CD4-positive, CD25-positive, alpha-beta regulatory T cell (primary cell): ENCODE results near the gene TRAK2. TPM values are rescaled to one million over a fixed set of nuclear protein-coding genes. Genes with fewer than 3 reads are reported as not detected.
"Not testable (repeated sequence)": the region's sequence is repeated elsewhere in the genome, so short reads cannot be mapped to it uniquely, and the experiment has no call there.

Experiments
- ATAC-seq, 2 donors: fragments of 150-1000 bp; cut with Tn5 transposase; one replicate each; pipeline ENCODE4 v1.10.0; 2021; ENCODE audit warnings: low read depth in 2 of 2, moderate number of reproducible peaks in 2 of 2, moderate library complexity in 1 of 2
- DNase-seq, 3 donors: peaks; one replicate each; pipeline versions ENCODE4 v3.0.0 to v3.0.0-alpha.2; 2012 to 2022; ENCODE audit warnings: mixed read lengths in 1 of 3
- H3K27ac ChIP-seq: one replicate; pipeline ENCODE4 v1.7.0; 2013; ENCODE audit warnings: mild to moderate bottlenecking, low read length; ENCODE audit not compliant: insufficient read depth, poor library complexity, severe bottlenecking
- H3K27me3 ChIP-seq: one replicate; pipeline ENCODE4 v1.7.0; 2013; ENCODE audit warnings: low read length; ENCODE audit not compliant: control insufficient read depth, insufficient read depth
- H3K36me3 ChIP-seq: one replicate; pipeline ENCODE4 v1.7.0; 2013; ENCODE audit warnings: mild to moderate bottlenecking, low read length, moderate library complexity; ENCODE audit not compliant: control insufficient read depth, insufficient read depth
- H3K4me1 ChIP-seq: 2 replicates; pipeline ENCODE4 v1.7.0; 2013; ENCODE audit warnings: mild to moderate bottlenecking, low read length; ENCODE audit not compliant: insufficient read depth, control insufficient read depth, poor library complexity, severe bottlenecking
- H3K4me3 ChIP-seq: one replicate; pipeline ENCODE4 v1.7.0; 2013; ENCODE audit warnings: low read depth, mild to moderate bottlenecking, low read length, moderate library complexity
- H3K9me3 ChIP-seq, 2 experiments: 1 replicate in 1 of 2; 2 replicates in 1 of 2; pipeline ENCODE4 v1.7.0; 2013; ENCODE audit warnings: low read length in 2 of 2, mild to moderate bottlenecking in 1 of 2, moderate library complexity in 1 of 2; ENCODE audit not compliant: control insufficient read depth in 2 of 2
- H3K27ac Mint-ChIP-seq, 3 donors: one replicate each; pipeline ENCODE4 v1.8.0; 2020 to 2022; ENCODE audit warnings: mild to moderate bottlenecking in 3 of 3, mixed read lengths in 3 of 3, moderate library complexity in 2 of 3
- H3K27me3 Mint-ChIP-seq: one replicate; pipeline ENCODE4 v1.8.0; 2022; ENCODE audit warnings: mild to moderate bottlenecking, mixed read lengths
- H3K36me3 Mint-ChIP-seq: one replicate; pipeline ENCODE4 v1.8.0; 2020; ENCODE audit warnings: mixed read lengths
- H3K4me1 Mint-ChIP-seq, 4 donors: one replicate each; pipeline ENCODE4 v1.8.0; 2020 to 2022; ENCODE audit warnings: mixed read lengths in 4 of 4, mild to moderate bottlenecking in 1 of 4
- H3K4me3 Mint-ChIP-seq, 4 donors: one replicate each; pipeline ENCODE4 v1.8.0; 2020 to 2022; ENCODE audit warnings: mild to moderate bottlenecking in 4 of 4, mixed read lengths in 4 of 4, moderate library complexity in 3 of 4
- H3K9me3 Mint-ChIP-seq, 7 donors: one replicate each; pipeline ENCODE4 v1.8.0; 2020 to 2022; ENCODE audit warnings: mixed read lengths in 7 of 7, mild to moderate bottlenecking in 3 of 7, moderate library complexity in 2 of 7
- polyA plus RNA-seq, 4 donors: library from polyadenylated mRNA; unstranded; fragments of 300-500 nt; fragmentation: Illumina TruSeq; gene quantifications; one replicate each; pipeline ENCODE4 v1.2.3, GENCODE V29; 2021
- total RNA-seq: library from RNA; stranded (reverse); gene quantifications from one replicate; pipeline ENCODE4 v1.2.3, GENCODE V29; 2022

TRAK2 gene, protein sequence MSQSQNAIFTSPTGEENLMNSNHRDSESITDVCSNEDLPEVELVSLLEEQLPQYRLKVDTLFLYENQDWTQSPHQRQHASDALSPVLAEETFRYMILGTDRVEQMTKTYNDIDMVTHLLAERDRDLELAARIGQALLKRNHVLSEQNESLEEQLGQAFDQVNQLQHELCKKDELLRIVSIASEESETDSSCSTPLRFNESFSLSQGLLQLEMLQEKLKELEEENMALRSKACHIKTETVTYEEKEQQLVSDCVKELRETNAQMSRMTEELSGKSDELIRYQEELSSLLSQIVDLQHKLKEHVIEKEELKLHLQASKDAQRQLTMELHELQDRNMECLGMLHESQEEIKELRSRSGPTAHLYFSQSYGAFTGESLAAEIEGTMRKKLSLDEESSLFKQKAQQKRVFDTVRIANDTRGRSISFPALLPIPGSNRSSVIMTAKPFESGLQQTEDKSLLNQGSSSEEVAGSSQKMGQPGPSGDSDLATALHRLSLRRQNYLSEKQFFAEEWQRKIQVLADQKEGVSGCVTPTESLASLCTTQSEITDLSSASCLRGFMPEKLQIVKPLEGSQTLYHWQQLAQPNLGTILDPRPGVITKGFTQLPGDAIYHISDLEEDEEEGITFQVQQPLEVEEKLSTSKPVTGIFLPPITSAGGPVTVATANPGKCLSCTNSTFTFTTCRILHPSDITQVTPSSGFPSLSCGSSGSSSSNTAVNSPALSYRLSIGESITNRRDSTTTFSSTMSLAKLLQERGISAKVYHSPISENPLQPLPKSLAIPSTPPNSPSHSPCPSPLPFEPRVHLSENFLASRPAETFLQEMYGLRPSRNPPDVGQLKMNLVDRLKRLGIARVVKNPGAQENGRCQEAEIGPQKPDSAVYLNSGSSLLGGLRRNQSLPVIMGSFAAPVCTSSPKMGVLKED
- total RNA-seq (66.5 TPM), polyA plus RNA-seq (10 to 100 TPM; 53.0 to 65.2 (median 56.8) TPM)

GRCh38 chr2:201451292-201452057 is at the start of gene TRAK2, which contains the start of gene STRADB:
Gene TRAK2, minus strand, starts transcription at chr2:201451458. Its CDS starts 30,951 bp downstream, at chr2:201420507.
Gene STRADB, plus strand, starts transcription at chr2:201451740. Its CDS starts 3,101 bp downstream, at chr2:201454841.
- Histone ChIP-seq H3K27me3 (no peaks in the 10 kb centered on the region), H3K27ac (peak within 1 kb of the TSS; percentile 80), H3K9me3 (no peaks in the 10 kb centered on the region), H3K4me3 (peak within 1 kb of the TSS; percentile 95), H3K4me1 (peaks cover 54% of the 10 kb centered on the region), H3K36me3 (peaks cover 5% of the 10 kb centered on the region)
- Mint-ChIP-seq H3K9me3 (no peaks in the 10 kb centered on the region), H3K27ac (peak within 1 kb of the TSS; percentile 88 to 97 (median 97)), H3K36me3 (peaks cover 9% of the 10 kb centered on the region), H3K4me1 (peaks cover 27 to 62% (median 51%) of the 10 kb centered on the region in 4 donors), H3K27me3 (peaks cover 4% of the 10 kb centered on the region), H3K4me3 (peak within 1 kb of the TSS; percentile 97 to 99 (median 98))
- DNase-seq (peak; percentile 93 to 98 (median 94)), ATAC-seq (peak; percentile 87 to 91)

- Histone ChIP-seq H3K27me3 (no peaks in the 10 kb centered on the region), H3K27ac (no peak overlapping the region), H3K4me3 (no peak overlapping the region), H3K9me3 (peaks cover 0 to 14% of the 10 kb centered on the region in 2 experiments), H3K36me3 (no peaks in the 10 kb centered on the region), H3K4me1 (no peaks in the 10 kb centered on the region)
- Mint-ChIP-seq H3K36me3 (peaks cover 8% of the 10 kb centered on the region), H3K9me3 (peaks cover 4 to 25% (median 10%) of the 10 kb centered on the region in 7 donors), H3K27me3 (peaks cover 27% of the 10 kb centered on the region), H3K27ac (no peak overlapping the region), H3K4me3 (no peak overlapping the region), H3K4me1 (no peaks in the 10 kb centered on the region)
- ATAC-seq (no peak), DNase-seq (no peak)
Observed at GRCh38 chr2:201500534-201500933, 49.3 kb upstream of the TRAK2 start.

DNA sequence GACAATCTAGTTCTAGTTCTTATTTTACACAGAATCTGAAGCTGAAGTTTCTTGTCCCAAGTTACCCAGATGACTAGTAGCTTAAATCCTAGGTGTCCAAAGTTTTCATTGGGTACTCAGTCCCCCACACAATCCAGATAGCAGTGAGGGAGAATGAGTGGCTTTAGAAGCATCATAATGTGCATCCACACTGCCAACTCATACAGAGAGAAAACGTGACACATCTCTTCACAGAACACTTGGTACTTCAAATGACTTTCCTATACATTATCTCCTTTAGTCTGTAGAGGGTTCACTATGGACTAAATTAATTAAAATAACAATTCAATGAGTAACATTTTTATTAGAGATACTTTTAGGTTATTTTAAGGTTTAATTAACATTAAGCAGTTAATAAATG is 45.5 kb upstream of the TRAK2 start:
- Histone ChIP-seq H3K27me3 (peaks cover 7% of the 10 kb centered on the region), H3K36me3 (no peaks in the 10 kb centered on the region), H3K4me1 (no peaks in the 10 kb centered on the region), H3K9me3 (no peaks in the 10 kb centered on the region), H3K27ac (no peak overlapping the region), H3K4me3 (no peak overlapping the region)
- no peaks in the 10 kb centered on the region for H3K4me1 Mint-ChIP-seq
- peaks cover under 1 to 7% (median 3%) of the 10 kb centered on the region in 7 donors for H3K9me3 Mint-ChIP-seq
- DNase-seq, result no peak
- no peak overlapping the region for H3K27ac Mint-ChIP-seq
- H3K4me3 Mint-ChIP-seq, result no peak overlapping the region
- ATAC-seq, result no peak
- no peaks in the 10 kb centered on the region for H3K36me3 Mint-ChIP-seq
- peaks cover 30% of the 10 kb centered on the region for H3K27me3 Mint-ChIP-seq

- Mint-ChIP-seq H3K4me3 (no peak overlapping the region), H3K9me3 (peaks cover 0 to 3% (median 0%) of the 10 kb centered on the region in 7 donors), H3K4me1 (no peaks in the 10 kb centered on the region), H3K27ac (no peak overlapping the region), H3K27me3 (peaks cover 37% of the 10 kb centered on the region), H3K36me3 (no peaks in the 10 kb centered on the region)
- DNase-seq (no peak), ATAC-seq (no peak)
- peaks cover 10% of the 10 kb centered on the region for H3K27me3 ChIP-seq
- no peaks in the 10 kb centered on the region for H3K9me3 ChIP-seq
- no peaks in the 10 kb centered on the region for H3K36me3 ChIP-seq
- H3K27ac ChIP-seq, result no peak overlapping the region
- H3K4me3 ChIP-seq, result no peak overlapping the region
- H3K4me1 ChIP-seq, result no peaks in the 10 kb centered on the region
Observed at GRCh38 chr2:201490291-201490690, 39.0 kb upstream of the TRAK2 start.

- Mint-ChIP-seq H3K27me3 (peaks cover 17% of the 10 kb centered on the region), H3K4me1 (no peaks in the 10 kb centered on the region), H3K4me3 (peak overlapping the region in 1 of 4 donors; percentile 62), H3K9me3 (peaks cover 0 to 2% (median 0%) of the 10 kb centered on the region in 7 donors), H3K27ac (peak overlapping the region in 1 of 3 donors; percentile 50), H3K36me3 (peaks cover 8% of the 10 kb centered on the region)
- Histone ChIP-seq H3K27me3 (no peaks in the 10 kb centered on the region), H3K4me1 (no peaks in the 10 kb centered on the region), H3K27ac (no peak overlapping the region), H3K9me3 (no peaks in the 10 kb centered on the region), H3K36me3 (peaks cover 3% of the 10 kb centered on the region), H3K4me3 (no peak overlapping the region)
- ATAC-seq (no peak), DNase-seq (no peak)
Observed at GRCh38 chr2:201484805-201485204, 33.5 kb upstream of the TRAK2 start.

- H3K27ac Mint-ChIP-seq, H3K36me3 Mint-ChIP-seq: not testable (repeated sequence)
Observed at GRCh38 chr2:201483758-201484157, 32.5 kb upstream of the TRAK2 start.

GRCh38 chr2:201483342-201483741 is 32.1 kb upstream of the TRAK2 start:
- Histone ChIP-seq H3K27me3 (no peaks in the 10 kb centered on the region), H3K4me1 (no peaks in the 10 kb centered on the region), H3K27ac (no peak overlapping the region), H3K36me3 (peaks cover 7% of the 10 kb centered on the region), H3K4me3 (no peak overlapping the region), H3K9me3 (no peaks in the 10 kb centered on the region)
- Mint-ChIP-seq H3K36me3 (peaks cover 11% of the 10 kb centered on the region), H3K4me1 (no peaks in the 10 kb centered on the region), H3K27me3 (peaks cover 10% of the 10 kb centered on the region), H3K27ac (no peak overlapping the region), H3K4me3 (no peak overlapping the region), H3K9me3 (peaks cover 0 to 2% (median 0%) of the 10 kb centered on the region in 7 donors)
- ATAC-seq (no peak), DNase-seq (no peak)

More at GRCh38 chr2:201483758-201484157, 32.5 kb upstream of the TRAK2 start:
- not testable (repeated sequence) for H3K9me3 ChIP-seq, H3K9me3 Mint-ChIP-seq, H3K4me1 Mint-ChIP-seq, H3K27ac ChIP-seq, H3K4me1 ChIP-seq, H3K36me3 ChIP-seq, ATAC-seq, H3K27me3 ChIP-seq, DNase-seq, H3K4me3 Mint-ChIP-seq, H3K4me3 ChIP-seq
- peaks cover 13% of the 10 kb centered on the region for H3K27me3 Mint-ChIP-seq
